ENCODE measurements around the gene CENPP.

DNA sequence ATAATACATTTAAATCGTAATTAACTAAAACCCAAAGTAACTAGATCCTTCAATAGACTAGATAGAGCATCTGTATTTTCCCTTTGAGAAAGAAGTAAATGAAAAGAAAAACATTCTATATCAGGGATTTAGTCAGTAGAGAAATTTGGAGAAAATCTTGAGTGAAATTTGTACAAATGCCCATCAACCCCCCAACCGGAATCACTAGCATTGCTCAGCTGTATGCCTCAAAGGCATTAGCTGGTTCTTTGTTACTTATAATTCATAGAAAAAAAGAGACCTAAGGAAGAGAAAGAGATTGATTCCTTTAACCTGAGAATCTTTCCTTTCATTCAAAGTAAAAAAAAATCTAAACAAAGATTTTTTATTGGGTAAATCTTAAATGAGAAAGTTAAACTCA, 97.9 kb downstream of the CENPP start:
- TF ChIP-seq GATA2 (IDR thresholded peaks at IDR 0.05; ENCODE audit: low read depth, low read length) = no peak
- no peak for TF ChIP-seq GATA3 (IDR thresholded peaks at IDR 0.05; ENCODE audit: low read depth, low read length)

Measured in SH-SY5Y (cell line).